Sigmoid colon (tissue), 4 donors: ENCODE results near the gene AP4B1.

Source experiments
- EP300 ChIP-seq, 4 donors: sonication (generic); formaldehyde crosslinking; IDR thresholded peaks; one replicate each; pipeline ENCODE4 v1.6.1; 2017; ENCODE audit warnings: antibody characterized with exemption in 4 of 4
- POLR2A ChIP-seq, 2 donors: fragments of 450-650 bp; IDR thresholded peaks; one replicate each; pipeline ENCODE4 v1.6.1; 2016; ENCODE audit warnings: antibody characterized with exemption in 2 of 2, mild to moderate bottlenecking in 2 of 2, moderate library complexity in 2 of 2
- POLR2AphosphoS5 ChIP-seq, 4 donors: sonication (generic); formaldehyde crosslinking; IDR thresholded peaks; one replicate each; pipeline ENCODE4 v1.6.1; 2017; ENCODE audit warnings: antibody characterized with exemption in 4 of 4
- TF ChIP-seq, protein P1 (sequence below), 4 experiments: fragments of 450-650 bp in 3 of 4; fragments of 200-600 bp in 1 of 4; IDR thresholded peaks; one replicate each; pipeline ENCODE4 v1.5.1; 2016 to 2019; ENCODE audit warnings: antibody characterized with exemption in 4 of 4, mild to moderate bottlenecking in 3 of 4, moderate library complexity in 2 of 4

DNA sequence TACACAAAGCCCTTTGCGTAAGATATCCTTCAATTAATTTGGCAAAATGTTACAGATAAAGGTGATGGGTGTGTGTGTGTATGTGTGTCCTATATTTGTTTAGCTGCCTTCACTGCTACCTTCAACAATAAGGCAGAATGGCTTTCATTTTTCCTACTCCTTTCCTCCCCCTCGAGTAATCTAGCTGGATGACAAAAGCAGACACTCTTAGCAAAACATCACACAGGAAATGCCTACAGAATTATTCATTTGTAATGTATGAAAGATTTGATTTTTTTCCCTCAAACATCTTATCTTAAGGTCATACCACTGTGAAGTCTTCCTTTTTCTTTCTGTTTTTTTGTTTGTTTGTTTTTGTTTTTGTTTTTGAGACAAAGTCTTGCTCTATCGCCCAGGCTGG is 43.7 kb downstream of the AP4B1 start:
- TF ChIP-seq EP300 (IDR thresholded peaks at IDR 0.05) (no peak), POLR2A (IDR thresholded peaks at IDR 0.05) (no peak), POLR2AphosphoS5 (IDR thresholded peaks at IDR 0.05) (no peak)
- TF ChIP-seq, protein P1, sequence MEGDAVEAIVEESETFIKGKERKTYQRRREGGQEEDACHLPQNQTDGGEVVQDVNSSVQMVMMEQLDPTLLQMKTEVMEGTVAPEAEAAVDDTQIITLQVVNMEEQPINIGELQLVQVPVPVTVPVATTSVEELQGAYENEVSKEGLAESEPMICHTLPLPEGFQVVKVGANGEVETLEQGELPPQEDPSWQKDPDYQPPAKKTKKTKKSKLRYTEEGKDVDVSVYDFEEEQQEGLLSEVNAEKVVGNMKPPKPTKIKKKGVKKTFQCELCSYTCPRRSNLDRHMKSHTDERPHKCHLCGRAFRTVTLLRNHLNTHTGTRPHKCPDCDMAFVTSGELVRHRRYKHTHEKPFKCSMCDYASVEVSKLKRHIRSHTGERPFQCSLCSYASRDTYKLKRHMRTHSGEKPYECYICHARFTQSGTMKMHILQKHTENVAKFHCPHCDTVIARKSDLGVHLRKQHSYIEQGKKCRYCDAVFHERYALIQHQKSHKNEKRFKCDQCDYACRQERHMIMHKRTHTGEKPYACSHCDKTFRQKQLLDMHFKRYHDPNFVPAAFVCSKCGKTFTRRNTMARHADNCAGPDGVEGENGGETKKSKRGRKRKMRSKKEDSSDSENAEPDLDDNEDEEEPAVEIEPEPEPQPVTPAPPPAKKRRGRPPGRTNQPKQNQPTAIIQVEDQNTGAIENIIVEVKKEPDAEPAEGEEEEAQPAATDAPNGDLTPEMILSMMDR (IDR thresholded peaks at IDR 0.05): no peak
